Measurements from ENCODE around the gene XXYLT1.

XXYLT1 gene

GRCh38 chr3:195071916-195072820 lies 198.8 kb downstream of the XXYLT1 start:
- no peak overlapping the region for H3K4me3 ChIP-seq (replicated peaks in 1 of 2; ENCODE audit: low read depth in 2 of 2, low read length in 2 of 2)
- DNase-seq (ENCODE audit: low read depth in 2 of 2), result no peak
- TF ChIP-seq CTCF (IDR thresholded peaks at IDR 0.05; ENCODE audit: low read depth, low read length), result no peak

- H3K4me3 ChIP-seq (replicated peaks in 1 of 2; ENCODE audit: low read depth in 2 of 2, low read length in 2 of 2), result no peak overlapping the region
- no peak for DNase-seq (ENCODE audit: low read depth in 2 of 2)
- TF ChIP-seq CTCF (IDR thresholded peaks at IDR 0.05; ENCODE audit: low read depth, low read length), result no peak
Observed at GRCh38 chr3:195071011-195071728, 199.8 kb downstream of the XXYLT1 start.

GRCh38 chr3:195070336-195070735 lies 200.6 kb downstream of the XXYLT1 start:
- no peak overlapping the region for H3K4me3 ChIP-seq (replicated peaks in 1 of 2; ENCODE audit: low read depth in 2 of 2, low read length in 2 of 2)
- no peak for DNase-seq (ENCODE audit: low read depth in 2 of 2)
- no peak for TF ChIP-seq CTCF (IDR thresholded peaks at IDR 0.05; ENCODE audit: low read depth, low read length)

GRCh38 chr3:195069501-195070251 lies 201.3 kb downstream of the XXYLT1 start:
- DNase-seq (ENCODE audit: low read depth in 2 of 2), result no peak
- H3K4me3 ChIP-seq (replicated peaks in 1 of 2; ENCODE audit: low read depth in 2 of 2, low read length in 2 of 2), result no peak overlapping the region
- TF ChIP-seq CTCF (IDR thresholded peaks at IDR 0.05; ENCODE audit: low read depth, low read length), result no peak

- no peak for TF ChIP-seq CTCF (IDR thresholded peaks at IDR 0.05; ENCODE audit: low read depth, low read length)
- no peak overlapping the region for H3K4me3 ChIP-seq (replicated peaks in 1 of 2; ENCODE audit: low read depth in 2 of 2, low read length in 2 of 2)
- DNase-seq (ENCODE audit: low read depth in 2 of 2), result peak in 1 of 2 donors; percentile 51
Observed at GRCh38 chr3:195068084-195069080, 202.6 kb downstream of the XXYLT1 start.

Data from cardiac fibroblast (primary cell).